OCI-LY3 (cell line): Measurements from ENCODE around the gene RBCK1.

Experiments
- CTCF ChIP-seq: fragments of 200-600, 300-600 bp; sonication (generic); IDR thresholded peaks from 2 replicates; pipeline ENCODE4 v1.5.1; 2014; ENCODE audit warnings: antibody characterized with exemption, low read length, low read depth
- EZH2phosphoT487 ChIP-seq: fragments of 200-600 bp; shearing (Covaris generic); IDR thresholded peaks from 2 replicates; pipeline ENCODE4 v1.6.1; 2018; ENCODE audit warnings: antibody characterized with exemption, mixed run types, low read depth

- TF ChIP-seq CTCF (no peak), EZH2phosphoT487 (no peak)
Measured at GRCh38 chr20:420721-421574, 12.8 kb downstream of the RBCK1 start.
